H1 (cell line): Measurements from ENCODE around the gene POP7. TPM values are rescaled to one million over a fixed set of nuclear protein-coding genes. Genes with fewer than 3 reads are reported as not detected.

Experiments used
- GABPA ChIP-seq: IDR thresholded peaks from 2 replicates; pipeline ENCODE4 v1.6.1; 2011; ENCODE audit warnings: mild to moderate bottlenecking, low read length, moderate library complexity, borderline replicate concordance; ENCODE audit not compliant: insufficient read depth
- POU5F1 ChIP-seq: IDR thresholded peaks from 2 replicates; pipeline ENCODE4 v1.6.1; 2011; ENCODE audit warnings: low read depth, mild to moderate bottlenecking, low read length, moderate library complexity
- RAD21 ChIP-seq, 2 experiments: IDR thresholded peaks in 1 of 2; conservative IDR thresholded peaks in 1 of 2; 2 replicates each; pipeline ENCODE4 v1.6.1; 2011; ENCODE audit warnings: low read depth in 2 of 2, low read length in 2 of 2, improper control_type of control experiment in 1 of 2, inconsistent platforms in 1 of 2, mild to moderate bottlenecking in 1 of 2, moderate library complexity in 1 of 2
- SAP30 ChIP-seq: fragments of 300-600 bp; sonication (generic); IDR thresholded peaks from 2 replicates; pipeline ENCODE4 v1.7.1; 2012; ENCODE audit warnings: low read length, moderate library complexity, mild to moderate bottlenecking, inconsistent platforms; ENCODE audit not compliant: insufficient read depth, insufficient replicate concordance
- TBP ChIP-seq: IDR thresholded peaks from 2 replicates; pipeline ENCODE4 v1.6.1; 2011; ENCODE audit warnings: low read depth, low read length, improper control_type of control experiment
- ZNF274 ChIP-seq: IDR thresholded peaks from 2 replicates; pipeline ENCODE4 v1.7.0; 2012; ENCODE audit warnings: low read length, borderline replicate concordance; ENCODE audit errors: extremely low read depth
- polyA plus RNA-seq, 7 experiments: library from polyadenylated mRNA; depleted of rRNA in 3 of 7; stranded (reverse) in 5 of 7; unstranded in 2 of 7; fragments of >200 nt in 5 of 7; fragments of 200-250 nt in 2 of 7; gene quantifications; 1 replicate in 5 of 7; 2 replicates in 1 of 7; 4 replicates in 1 of 7; pipeline versions ENCODE4 v1.2.1 to v1.2.3, GENCODE V29; 2011 to 2013; ENCODE audit warnings: missing spikeins in 2 of 7, mixed read lengths in 2 of 7
- total RNA-seq: library from RNA; stranded (reverse); fragmentation: NEBNext Ultra II Directional; extraction: Animal tissue kit (Norgen Biotek cat#: 25700); gene quantifications from 2 replicates; pipeline ENCODE4 v1.2.1, GENCODE V29; 2021
- TF ChIP-seq, protein P1 (sequence below): fragments of 300-600 bp; sonication (generic); IDR thresholded peaks from 2 replicates; pipeline ENCODE4 v1.7.1; 2012; ENCODE audit warnings: low read length, moderate library complexity, mild to moderate bottlenecking, inconsistent platforms; ENCODE audit not compliant: insufficient replicate concordance
- TF ChIP-seq, protein P2 (sequence below): IDR thresholded peaks from 2 replicates; pipeline ENCODE4 v1.6.1; 2012; ENCODE audit warnings: low read length, inconsistent platforms

POP7 gene
- total and polyA plus RNA-seq, 2 of the 8 experiments (the other 6 are each of a cell fraction or from before 2014, with no cell fraction given) = 92.5 to 135 TPM

DNA sequence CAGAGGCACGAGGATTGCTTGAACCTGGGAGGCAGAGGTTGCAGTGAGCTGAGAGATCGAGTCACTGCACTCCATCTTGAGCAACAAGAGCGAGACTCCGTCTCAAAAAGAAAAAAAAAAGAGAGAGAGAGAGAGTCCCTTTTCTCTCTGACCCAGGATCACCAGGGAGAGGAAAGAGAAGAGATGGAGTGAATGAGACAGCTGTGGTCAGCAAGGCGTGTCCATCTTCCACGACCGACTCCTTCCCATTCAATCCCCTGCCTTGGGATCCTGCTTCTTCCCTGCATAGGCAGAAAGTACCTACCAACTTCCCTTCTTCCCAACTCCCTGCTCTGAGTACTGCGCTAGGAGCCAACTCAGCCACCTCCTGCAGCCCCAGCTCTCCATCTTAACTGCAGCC, 22.3 kb downstream of the POP7 start (continued):
- TF ChIP-seq, protein P1, sequence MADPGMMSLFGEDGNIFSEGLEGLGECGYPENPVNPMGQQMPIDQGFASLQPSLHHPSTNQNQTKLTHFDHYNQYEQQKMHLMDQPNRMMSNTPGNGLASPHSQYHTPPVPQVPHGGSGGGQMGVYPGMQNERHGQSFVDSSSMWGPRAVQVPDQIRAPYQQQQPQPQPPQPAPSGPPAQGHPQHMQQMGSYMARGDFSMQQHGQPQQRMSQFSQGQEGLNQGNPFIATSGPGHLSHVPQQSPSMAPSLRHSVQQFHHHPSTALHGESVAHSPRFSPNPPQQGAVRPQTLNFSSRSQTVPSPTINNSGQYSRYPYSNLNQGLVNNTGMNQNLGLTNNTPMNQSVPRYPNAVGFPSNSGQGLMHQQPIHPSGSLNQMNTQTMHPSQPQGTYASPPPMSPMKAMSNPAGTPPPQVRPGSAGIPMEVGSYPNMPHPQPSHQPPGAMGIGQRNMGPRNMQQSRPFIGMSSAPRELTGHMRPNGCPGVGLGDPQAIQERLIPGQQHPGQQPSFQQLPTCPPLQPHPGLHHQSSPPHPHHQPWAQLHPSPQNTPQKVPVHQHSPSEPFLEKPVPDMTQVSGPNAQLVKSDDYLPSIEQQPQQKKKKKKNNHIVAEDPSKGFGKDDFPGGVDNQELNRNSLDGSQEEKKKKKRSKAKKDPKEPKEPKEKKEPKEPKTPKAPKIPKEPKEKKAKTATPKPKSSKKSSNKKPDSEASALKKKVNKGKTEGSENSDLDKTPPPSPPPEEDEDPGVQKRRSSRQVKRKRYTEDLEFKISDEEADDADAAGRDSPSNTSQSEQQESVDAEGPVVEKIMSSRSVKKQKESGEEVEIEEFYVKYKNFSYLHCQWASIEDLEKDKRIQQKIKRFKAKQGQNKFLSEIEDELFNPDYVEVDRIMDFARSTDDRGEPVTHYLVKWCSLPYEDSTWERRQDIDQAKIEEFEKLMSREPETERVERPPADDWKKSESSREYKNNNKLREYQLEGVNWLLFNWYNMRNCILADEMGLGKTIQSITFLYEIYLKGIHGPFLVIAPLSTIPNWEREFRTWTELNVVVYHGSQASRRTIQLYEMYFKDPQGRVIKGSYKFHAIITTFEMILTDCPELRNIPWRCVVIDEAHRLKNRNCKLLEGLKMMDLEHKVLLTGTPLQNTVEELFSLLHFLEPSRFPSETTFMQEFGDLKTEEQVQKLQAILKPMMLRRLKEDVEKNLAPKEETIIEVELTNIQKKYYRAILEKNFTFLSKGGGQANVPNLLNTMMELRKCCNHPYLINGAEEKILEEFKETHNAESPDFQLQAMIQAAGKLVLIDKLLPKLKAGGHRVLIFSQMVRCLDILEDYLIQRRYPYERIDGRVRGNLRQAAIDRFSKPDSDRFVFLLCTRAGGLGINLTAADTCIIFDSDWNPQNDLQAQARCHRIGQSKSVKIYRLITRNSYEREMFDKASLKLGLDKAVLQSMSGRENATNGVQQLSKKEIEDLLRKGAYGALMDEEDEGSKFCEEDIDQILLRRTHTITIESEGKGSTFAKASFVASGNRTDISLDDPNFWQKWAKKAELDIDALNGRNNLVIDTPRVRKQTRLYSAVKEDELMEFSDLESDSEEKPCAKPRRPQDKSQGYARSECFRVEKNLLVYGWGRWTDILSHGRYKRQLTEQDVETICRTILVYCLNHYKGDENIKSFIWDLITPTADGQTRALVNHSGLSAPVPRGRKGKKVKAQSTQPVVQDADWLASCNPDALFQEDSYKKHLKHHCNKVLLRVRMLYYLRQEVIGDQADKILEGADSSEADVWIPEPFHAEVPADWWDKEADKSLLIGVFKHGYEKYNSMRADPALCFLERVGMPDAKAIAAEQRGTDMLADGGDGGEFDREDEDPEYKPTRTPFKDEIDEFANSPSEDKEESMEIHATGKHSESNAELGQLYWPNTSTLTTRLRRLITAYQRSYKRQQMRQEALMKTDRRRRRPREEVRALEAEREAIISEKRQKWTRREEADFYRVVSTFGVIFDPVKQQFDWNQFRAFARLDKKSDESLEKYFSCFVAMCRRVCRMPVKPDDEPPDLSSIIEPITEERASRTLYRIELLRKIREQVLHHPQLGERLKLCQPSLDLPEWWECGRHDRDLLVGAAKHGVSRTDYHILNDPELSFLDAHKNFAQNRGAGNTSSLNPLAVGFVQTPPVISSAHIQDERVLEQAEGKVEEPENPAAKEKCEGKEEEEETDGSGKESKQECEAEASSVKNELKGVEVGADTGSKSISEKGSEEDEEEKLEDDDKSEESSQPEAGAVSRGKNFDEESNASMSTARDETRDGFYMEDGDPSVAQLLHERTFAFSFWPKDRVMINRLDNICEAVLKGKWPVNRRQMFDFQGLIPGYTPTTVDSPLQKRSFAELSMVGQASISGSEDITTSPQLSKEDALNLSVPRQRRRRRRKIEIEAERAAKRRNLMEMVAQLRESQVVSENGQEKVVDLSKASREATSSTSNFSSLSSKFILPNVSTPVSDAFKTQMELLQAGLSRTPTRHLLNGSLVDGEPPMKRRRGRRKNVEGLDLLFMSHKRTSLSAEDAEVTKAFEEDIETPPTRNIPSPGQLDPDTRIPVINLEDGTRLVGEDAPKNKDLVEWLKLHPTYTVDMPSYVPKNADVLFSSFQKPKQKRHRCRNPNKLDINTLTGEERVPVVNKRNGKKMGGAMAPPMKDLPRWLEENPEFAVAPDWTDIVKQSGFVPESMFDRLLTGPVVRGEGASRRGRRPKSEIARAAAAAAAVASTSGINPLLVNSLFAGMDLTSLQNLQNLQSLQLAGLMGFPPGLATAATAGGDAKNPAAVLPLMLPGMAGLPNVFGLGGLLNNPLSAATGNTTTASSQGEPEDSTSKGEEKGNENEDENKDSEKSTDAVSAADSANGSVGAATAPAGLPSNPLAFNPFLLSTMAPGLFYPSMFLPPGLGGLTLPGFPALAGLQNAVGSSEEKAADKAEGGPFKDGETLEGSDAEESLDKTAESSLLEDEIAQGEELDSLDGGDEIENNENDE = no peak
- TF ChIP-seq RAD21 (IDR thresholded peaks at IDR 0.05 in 1 of 2, conservative IDR thresholded peaks at IDR 0.05 in 1 of 2; ENCODE audit: low read depth in 2 of 2, low read length in 2 of 2) (no peak), POU5F1 (no peak), GABPA (no peak), TBP (no peak), SAP30 (no peak), ZNF274 (no peak)
- TF ChIP-seq, protein P2, sequence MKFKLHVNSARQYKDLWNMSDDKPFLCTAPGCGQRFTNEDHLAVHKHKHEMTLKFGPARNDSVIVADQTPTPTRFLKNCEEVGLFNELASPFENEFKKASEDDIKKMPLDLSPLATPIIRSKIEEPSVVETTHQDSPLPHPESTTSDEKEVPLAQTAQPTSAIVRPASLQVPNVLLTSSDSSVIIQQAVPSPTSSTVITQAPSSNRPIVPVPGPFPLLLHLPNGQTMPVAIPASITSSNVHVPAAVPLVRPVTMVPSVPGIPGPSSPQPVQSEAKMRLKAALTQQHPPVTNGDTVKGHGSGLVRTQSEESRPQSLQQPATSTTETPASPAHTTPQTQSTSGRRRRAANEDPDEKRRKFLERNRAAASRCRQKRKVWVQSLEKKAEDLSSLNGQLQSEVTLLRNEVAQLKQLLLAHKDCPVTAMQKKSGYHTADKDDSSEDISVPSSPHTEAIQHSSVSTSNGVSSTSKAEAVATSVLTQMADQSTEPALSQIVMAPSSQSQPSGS = no peak
